H9 (cell line): ENCODE measurements around the gene LMTK2. TPM values are rescaled to one million over a fixed set of nuclear protein-coding genes. Genes with fewer than 3 reads are reported as not detected.

Experiments used
- DNase-seq: peaks from one replicate; pipeline ENCODE4 v3.0.0-alpha.2; 2017
- H2AFZ ChIP-seq: one replicate; pipeline ENCODE4 v1.6.1; 2013; ENCODE audit warnings: mild to moderate bottlenecking, low read length, control low read depth, moderate library complexity
- H2AK5ac ChIP-seq: 2 replicates; pipeline ENCODE4 v1.6.1; 2013; ENCODE audit warnings: low read length, control low read depth, mixed read lengths; ENCODE audit not compliant: insufficient read length
- H2BK120ac ChIP-seq: one replicate; pipeline ENCODE4 v1.6.1; 2013; ENCODE audit warnings: low read depth, mild to moderate bottlenecking, low read length, control low read depth, inconsistent platforms; ENCODE audit not compliant: poor library complexity, severe bottlenecking
- H2BK12ac ChIP-seq: 2 replicates; pipeline ENCODE4 v1.6.1; 2013; ENCODE audit warnings: low read length, control low read depth, mixed read lengths, low read depth; ENCODE audit not compliant: insufficient read length
- H2BK15ac ChIP-seq: 2 replicates; pipeline ENCODE4 v1.6.1; 2013; ENCODE audit warnings: low read depth, low read length, control low read depth
- H2BK20ac ChIP-seq: one replicate; pipeline ENCODE4 v1.6.1; 2013; ENCODE audit warnings: low read depth, mild to moderate bottlenecking, low read length, control low read depth, inconsistent platforms; ENCODE audit not compliant: poor library complexity, severe bottlenecking
- H2BK5ac ChIP-seq: 2 replicates; pipeline ENCODE4 v1.6.1; 2013; ENCODE audit warnings: low read length, control low read depth, mixed read lengths; ENCODE audit not compliant: insufficient read length
- H3K14ac ChIP-seq: 2 replicates; pipeline ENCODE4 v1.6.1; 2013; ENCODE audit warnings: low read length, control low read depth; ENCODE audit not compliant: insufficient read depth
- H3K18ac ChIP-seq: 2 replicates; pipeline ENCODE4 v1.6.1; 2013; ENCODE audit warnings: low read depth, mild to moderate bottlenecking, mixed read lengths, low read length, control low read depth; ENCODE audit not compliant: insufficient read length
- H3K23ac ChIP-seq: 2 replicates; pipeline ENCODE4 v1.6.1; 2013; ENCODE audit warnings: low read length, control low read depth, mixed read lengths, low read depth; ENCODE audit not compliant: insufficient read length
- H3K23me2 ChIP-seq: 2 replicates; pipeline ENCODE4 v1.6.1; 2013; ENCODE audit warnings: low read depth, mild to moderate bottlenecking, mixed read lengths, low read length, control low read depth; ENCODE audit not compliant: insufficient read length, poor library complexity, severe bottlenecking
- H3K27ac ChIP-seq: 2 replicates; pipeline ENCODE4 v1.5.1; 2013; ENCODE audit warnings: low read length, control low read depth, mixed read lengths, low read depth; ENCODE audit not compliant: insufficient read length
- H3K27me3 ChIP-seq: 2 replicates; pipeline ENCODE4 v1.6.1; 2013; ENCODE audit warnings: low read length, control low read depth, inconsistent platforms; ENCODE audit not compliant: insufficient read depth
- H3K4ac ChIP-seq: 2 replicates; pipeline ENCODE4 v1.6.1; 2013; ENCODE audit warnings: low read depth, mild to moderate bottlenecking, control low read depth, inconsistent platforms, low read length, moderate library complexity
- H3K4me1 ChIP-seq: 2 replicates; pipeline ENCODE4 v1.6.1; 2013; ENCODE audit warnings: low read length, control low read depth, inconsistent platforms; ENCODE audit not compliant: insufficient read depth
- H3K4me2 ChIP-seq: 2 replicates; pipeline ENCODE4 v1.6.1; 2013; ENCODE audit warnings: low read length, control low read depth, mixed read lengths; ENCODE audit not compliant: insufficient read length, insufficient read depth
- H3K56ac ChIP-seq: 2 replicates; pipeline ENCODE4 v1.6.1; 2013; ENCODE audit warnings: low read depth, mild to moderate bottlenecking, mixed read lengths, low read length, control low read depth; ENCODE audit not compliant: insufficient read length
- H3K79me1 ChIP-seq: 2 replicates; pipeline ENCODE4 v1.6.1; 2013; ENCODE audit warnings: low read depth, mild to moderate bottlenecking, moderate library complexity, low read length, control low read depth, inconsistent platforms; ENCODE audit not compliant: insufficient read depth, poor library complexity, severe bottlenecking
- H3K79me2 ChIP-seq: 2 replicates; pipeline ENCODE4 v1.6.1; 2013; ENCODE audit warnings: low read length, control low read depth, inconsistent platforms; ENCODE audit not compliant: insufficient read depth
- H3K9ac ChIP-seq: 2 replicates; pipeline ENCODE4 v1.6.1; 2013; ENCODE audit warnings: low read length, control low read depth, mixed read lengths; ENCODE audit not compliant: insufficient read length; ENCODE audit errors: extremely low read depth
- H3K9me3 ChIP-seq: one replicate; pipeline ENCODE4 v1.6.1; 2013; ENCODE audit warnings: low read depth, low read length, inconsistent platforms; ENCODE audit not compliant: control insufficient read depth
- H3T11ph ChIP-seq: one replicate; pipeline ENCODE4 v1.6.1; 2013; ENCODE audit warnings: mild to moderate bottlenecking, low read length, control low read depth, inconsistent platforms
- H4K20me1 ChIP-seq: one replicate; pipeline ENCODE4 v1.6.1; 2013; ENCODE audit not compliant: control insufficient read depth, insufficient read length, insufficient read depth
- H4K5ac ChIP-seq: 2 replicates; pipeline ENCODE4 v1.6.1; 2013; ENCODE audit warnings: low read depth, mild to moderate bottlenecking, mixed read lengths, low read length, control low read depth; ENCODE audit not compliant: insufficient read length
- H4K8ac ChIP-seq: replicated peaks from 2 replicates; pipeline ENCODE4 v1.6.1; 2013; ENCODE audit warnings: low read length, control low read depth, mixed read lengths, low read depth; ENCODE audit not compliant: insufficient read length
- H4K91ac ChIP-seq: 2 replicates; pipeline ENCODE4 v1.6.1; 2013; ENCODE audit warnings: low read depth, mild to moderate bottlenecking, moderate library complexity, mixed read lengths, low read length, control low read depth; ENCODE audit not compliant: insufficient read length
- H3K27ac Mint-ChIP-seq, 3 experiments: 2 replicates in 2 of 3; 3 replicates in 1 of 3; pipeline ENCODE4 v1.8.0; 2020 to 2021; ENCODE audit warnings: mixed read lengths in 3 of 3, mild to moderate bottlenecking in 1 of 3, moderate library complexity in 1 of 3
- H3K27me3 Mint-ChIP-seq: 2 replicates; pipeline ENCODE4 v1.8.0; 2021; ENCODE audit warnings: low read depth, mild to moderate bottlenecking, moderate library complexity, mixed read lengths
- H3K36me3 Mint-ChIP-seq, 3 experiments: 2 replicates in 2 of 3; 3 replicates in 1 of 3; pipeline ENCODE4 v1.8.0; 2020 to 2021; ENCODE audit warnings: low read depth in 3 of 3, mixed read lengths in 3 of 3; ENCODE audit not compliant: insufficient read depth in 1 of 3
- H3K4me1 Mint-ChIP-seq, 2 experiments: 2 replicates each; pipeline ENCODE4 v1.8.0; 2020; ENCODE audit warnings: mixed read lengths in 2 of 2
- H3K4me3 Mint-ChIP-seq, 2 experiments: 2 replicates in 1 of 2; 3 replicates in 1 of 2; pipeline ENCODE4 v1.8.0; 2020 to 2021; ENCODE audit warnings: mild to moderate bottlenecking in 2 of 2, mixed read lengths in 2 of 2, moderate library complexity in 1 of 2
- H3K9me3 Mint-ChIP-seq, 2 experiments: 2 replicates in 1 of 2; 3 replicates in 1 of 2; pipeline ENCODE4 v1.8.0; 2020; ENCODE audit warnings: mild to moderate bottlenecking in 2 of 2, mixed read lengths in 2 of 2, moderate library complexity in 1 of 2
- WGBS: extraction: QIAGEN DNeasy Blood & Tissue Kit; methylation state at CpG from one replicate; pipeline ENCODE4 v1.1.7; 2013; ENCODE audit warnings: missing lambda C conversion rate, low lambda C conversion rate, mixed read lengths; ENCODE audit not compliant: insufficient read length; ENCODE audit errors: extremely low coverage; 5-methylcytosine and 5-hydroxymethylcytosine counted together
- total RNA-seq: library from RNA; stranded (reverse); gene quantifications from 2 replicates; pipeline ENCODE4 v1.2.1, GENCODE V29; 2021
- TF ChIP-seq, protein P1 (sequence below): fragments of 200-600 bp; sonication (generic); conservative IDR thresholded peaks from 3 replicates; pipeline ENCODE4 v1.8.0; 2021; ENCODE audit warnings: antibody characterized with exemption, mild to moderate bottlenecking

The LMTK2 gene
- total RNA-seq, 1 experiment from 2014 or later: 24.9 TPM

DNA sequence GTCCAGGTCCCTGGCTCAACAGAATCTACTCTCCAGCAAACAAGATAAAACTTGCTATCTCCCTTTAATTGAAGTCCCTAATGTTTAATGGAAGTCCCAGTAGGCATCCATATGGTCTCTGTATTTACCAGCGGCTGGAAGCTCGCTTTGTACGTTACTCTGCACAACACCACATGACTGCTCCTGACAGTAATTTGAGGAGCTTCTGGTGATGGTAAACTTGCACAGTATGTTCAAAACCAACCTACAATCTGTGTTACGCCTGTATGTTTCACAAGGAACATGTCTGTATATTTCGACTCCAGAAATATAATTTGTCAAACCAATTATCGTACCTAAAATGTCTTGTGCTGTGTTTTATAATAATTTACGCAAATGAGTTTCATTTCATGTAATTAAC lies 149.8 kb downstream of the LMTK2 start:
- Mint-ChIP-seq H3K4me3 (no peak overlapping the region), H3K27ac (no peak overlapping the region), H3K36me3 (peaks cover 0 to 16% (median 7%) of the 10 kb centered on the region in 3 experiments; a peak in 5 of 7 replicates), H3K27me3 (no peaks in the 10 kb centered on the region), H3K9me3 (no peaks in the 10 kb centered on the region), H3K4me1 (peaks cover 6% of the 10 kb centered on the region in 2 experiments)
- H3K9me3 ChIP-seq: no peaks in the 10 kb centered on the region
- no peak overlapping the region for H2BK20ac ChIP-seq
- no peak overlapping the region for H3K18ac ChIP-seq
- no peak for DNase-seq
- H3K4ac ChIP-seq: no peak overlapping the region
- H2BK12ac ChIP-seq: no peak overlapping the region
- peaks cover 4% of the 10 kb centered on the region for H3K23me2 ChIP-seq
- no peak overlapping the region for H4K8ac ChIP-seq
- no peak overlapping the region for H2BK120ac ChIP-seq
- no peaks in the 10 kb centered on the region for H3K27me3 ChIP-seq
- H2AK5ac ChIP-seq: no peak overlapping the region
- H3K56ac ChIP-seq: no peak overlapping the region
- H3T11ph ChIP-seq: no peak overlapping the region
- WGBS: no CpG with 5 or more reads among the region's 7 CpGs
- no peak overlapping the region for H3K23ac ChIP-seq
- no peak overlapping the region for H2AFZ ChIP-seq
- no peak overlapping the region for H2BK15ac ChIP-seq
- no peak overlapping the region for H4K91ac ChIP-seq
- H3K79me1 ChIP-seq: no peaks in the 10 kb centered on the region
- H3K4me2 ChIP-seq: no peak overlapping the region
- H3K79me2 ChIP-seq: no peaks in the 10 kb centered on the region
- no peak overlapping the region for H3K9ac ChIP-seq
- H4K5ac ChIP-seq: no peak overlapping the region
- no peak overlapping the region for H2BK5ac ChIP-seq
- no peaks in the 10 kb centered on the region for H4K20me1 ChIP-seq
- no peak overlapping the region for H3K27ac ChIP-seq
- H3K4me1 ChIP-seq: no peaks in the 10 kb centered on the region
- no peak overlapping the region for H3K14ac ChIP-seq
- TF ChIP-seq, protein P1, sequence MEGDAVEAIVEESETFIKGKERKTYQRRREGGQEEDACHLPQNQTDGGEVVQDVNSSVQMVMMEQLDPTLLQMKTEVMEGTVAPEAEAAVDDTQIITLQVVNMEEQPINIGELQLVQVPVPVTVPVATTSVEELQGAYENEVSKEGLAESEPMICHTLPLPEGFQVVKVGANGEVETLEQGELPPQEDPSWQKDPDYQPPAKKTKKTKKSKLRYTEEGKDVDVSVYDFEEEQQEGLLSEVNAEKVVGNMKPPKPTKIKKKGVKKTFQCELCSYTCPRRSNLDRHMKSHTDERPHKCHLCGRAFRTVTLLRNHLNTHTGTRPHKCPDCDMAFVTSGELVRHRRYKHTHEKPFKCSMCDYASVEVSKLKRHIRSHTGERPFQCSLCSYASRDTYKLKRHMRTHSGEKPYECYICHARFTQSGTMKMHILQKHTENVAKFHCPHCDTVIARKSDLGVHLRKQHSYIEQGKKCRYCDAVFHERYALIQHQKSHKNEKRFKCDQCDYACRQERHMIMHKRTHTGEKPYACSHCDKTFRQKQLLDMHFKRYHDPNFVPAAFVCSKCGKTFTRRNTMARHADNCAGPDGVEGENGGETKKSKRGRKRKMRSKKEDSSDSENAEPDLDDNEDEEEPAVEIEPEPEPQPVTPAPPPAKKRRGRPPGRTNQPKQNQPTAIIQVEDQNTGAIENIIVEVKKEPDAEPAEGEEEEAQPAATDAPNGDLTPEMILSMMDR: no peak
